ENCODE results near the gene RCVRN. TPM values are rescaled to one million over a fixed set of nuclear protein-coding genes. Genes with fewer than 3 reads are reported as not detected.

Gene RCVRN
- total RNA-seq = not detected
- total RNA-seq = 0 reads per million in 2 donors

DNA sequence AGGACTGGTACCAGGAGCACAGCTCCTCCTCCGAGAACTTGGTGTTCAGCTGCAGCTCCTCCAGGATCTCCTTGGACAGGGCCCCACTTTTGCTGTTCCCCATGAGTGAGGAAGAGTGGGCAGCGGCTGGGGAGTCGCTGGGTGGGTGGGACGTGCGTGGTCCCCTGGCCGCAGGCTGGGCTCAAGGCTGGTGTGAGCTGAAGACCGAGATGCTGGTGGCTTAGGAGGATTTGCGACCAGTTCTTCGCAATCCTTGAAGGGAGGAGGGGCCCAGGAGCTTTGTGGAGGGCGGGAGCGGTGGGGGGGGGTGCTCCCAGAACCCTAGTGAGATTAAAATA is at the start of gene RCVRN:
Gene RCVRN, minus strand, starts transcription at position 194 of the 338 bp plus-strand sequence. Its CDS starts 91 bp downstream, at position 103.
- no peak for DNase-seq
- Mint-ChIP-seq H3K27me3 (peaks cover 26% of the 10 kb centered on the region), H3K4me1 (peaks cover 6% of the 10 kb centered on the region), H3K27ac (no peak within 1 kb of the TSS), H3K36me3 (ENCODE audit: low read depth) (peaks cover 2% of the 10 kb centered on the region), H3K4me3 (no peak within 1 kb of the TSS)
- no peak for ATAC-seq
- H3K9me3 ChIP-seq (ENCODE audit: control insufficient read depth, low read length, poor library complexity, severe bottlenecking) = no peaks in the 10 kb centered on the region

DNA sequence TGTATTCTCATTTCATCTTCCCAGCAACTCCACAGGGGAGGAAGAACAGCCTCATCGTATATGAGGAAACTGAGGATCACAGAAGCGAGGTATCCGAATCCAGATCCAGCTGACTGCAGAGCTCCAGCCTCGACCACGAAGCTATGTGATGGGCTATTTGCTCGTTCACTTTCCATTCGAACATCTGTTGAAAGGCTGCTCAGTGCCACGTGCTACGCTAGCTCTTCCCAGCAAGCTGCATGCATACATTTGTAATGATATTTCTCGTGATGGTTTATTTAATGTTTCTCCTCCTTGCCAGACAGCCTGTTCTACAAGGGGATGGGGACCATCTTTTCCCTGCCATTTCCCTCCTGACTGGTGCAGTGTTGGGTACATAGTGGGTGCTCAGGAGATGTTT is 48.4 kb upstream of the RCVRN start:
- H3K27me3 Mint-ChIP-seq = peaks cover 20% of the 10 kb centered on the region
- H3K4me1 Mint-ChIP-seq = peaks cover 3% of the 10 kb centered on the region
- no peaks in the 10 kb centered on the region for H3K36me3 Mint-ChIP-seq (ENCODE audit: low read depth)
- H3K9me3 ChIP-seq (ENCODE audit: control insufficient read depth, low read length, poor library complexity, severe bottlenecking) = no peaks in the 10 kb centered on the region
- ATAC-seq (no peak), DNase-seq (no peak)
- no peak overlapping the region for H3K27ac Mint-ChIP-seq
- no peak overlapping the region for H3K4me3 Mint-ChIP-seq

DNA sequence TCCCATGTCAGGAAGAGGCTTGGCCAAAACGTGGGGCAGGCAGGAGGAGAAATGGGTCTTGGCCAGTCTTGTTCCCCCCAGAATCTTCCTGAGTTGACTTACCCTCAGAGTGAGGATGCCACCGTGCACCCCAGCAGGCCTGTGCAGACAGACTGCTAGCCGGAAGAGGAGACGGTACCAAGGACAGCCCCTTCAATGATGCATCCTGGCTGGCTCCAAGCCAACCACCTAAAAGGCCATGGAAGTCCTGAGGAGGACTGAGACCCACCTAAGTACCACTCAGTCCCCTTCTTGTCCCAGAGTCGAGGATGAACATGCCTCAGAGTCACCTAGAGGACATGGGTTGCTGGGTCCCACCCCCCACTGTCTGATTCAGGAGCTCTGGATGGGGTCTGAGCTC is 46.7 kb upstream of the RCVRN start:
- Mint-ChIP-seq H3K27ac (no peak overlapping the region), H3K36me3 (ENCODE audit: low read depth) (no peaks in the 10 kb centered on the region), H3K27me3 (peaks cover 20% of the 10 kb centered on the region), H3K4me1 (peaks cover 3% of the 10 kb centered on the region), H3K4me3 (no peak overlapping the region)
- DNase-seq = no peak
- ATAC-seq = no peak
- H3K9me3 ChIP-seq (ENCODE audit: control insufficient read depth, low read length, poor library complexity, severe bottlenecking) = no peaks in the 10 kb centered on the region

DNA sequence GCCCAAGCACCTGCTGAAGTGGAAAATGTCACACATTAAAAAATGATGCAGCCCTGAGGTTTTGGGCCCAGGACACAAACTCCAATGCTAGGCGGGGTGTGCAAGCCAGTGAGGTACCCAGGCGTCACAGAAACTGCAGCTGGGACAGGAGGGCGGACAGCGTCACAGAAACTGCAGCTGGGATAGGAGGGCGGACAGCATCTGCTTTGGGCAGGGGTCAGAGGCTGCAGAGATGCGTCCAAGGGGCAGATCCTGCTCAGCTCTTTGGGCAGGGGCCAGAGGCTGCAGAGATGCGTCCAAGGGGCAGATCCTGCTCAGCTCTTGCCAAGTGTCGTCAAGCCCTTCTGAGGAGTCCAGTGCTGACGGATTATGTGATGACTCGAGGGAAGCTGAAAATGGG is 43.9 kb upstream of the RCVRN start:
- DNase-seq (no peak), ATAC-seq (no peak)
- Mint-ChIP-seq H3K4me3 (no peak overlapping the region), H3K4me1 (peaks cover 3% of the 10 kb centered on the region), H3K36me3 (ENCODE audit: low read depth) (no peaks in the 10 kb centered on the region), H3K27ac (no peak overlapping the region), H3K27me3 (peaks cover 18% of the 10 kb centered on the region)
- no peaks in the 10 kb centered on the region for H3K9me3 ChIP-seq (ENCODE audit: control insufficient read depth, low read length, poor library complexity, severe bottlenecking)

DNA sequence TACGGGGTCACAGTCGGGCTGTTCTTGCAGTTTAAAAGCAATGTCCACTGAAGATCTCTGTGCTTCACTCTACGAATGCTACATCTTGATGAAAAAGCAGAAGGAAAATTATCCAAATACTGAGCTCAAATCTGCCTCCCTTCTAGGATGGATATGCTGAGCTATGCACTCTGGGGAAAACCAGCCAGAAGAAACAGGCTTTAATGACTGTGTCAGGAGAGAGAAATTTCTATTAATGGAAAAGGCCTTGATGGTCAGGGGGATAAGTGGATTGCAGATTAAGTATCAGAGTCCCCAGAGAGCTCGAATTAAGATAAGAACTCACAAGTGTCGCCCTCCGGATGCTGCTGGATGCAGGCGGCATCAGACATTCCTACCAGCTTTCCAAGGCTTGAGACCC is 39.6 kb upstream of the RCVRN start:
- Mint-ChIP-seq H3K4me1 (peaks cover 3% of the 10 kb centered on the region), H3K27me3 (peaks cover 24% of the 10 kb centered on the region), H3K4me3 (no peak overlapping the region), H3K27ac (no peak overlapping the region), H3K36me3 (ENCODE audit: low read depth) (no peaks in the 10 kb centered on the region)
- ATAC-seq (no peak), DNase-seq (no peak)
- H3K9me3 ChIP-seq (ENCODE audit: control insufficient read depth, low read length, poor library complexity, severe bottlenecking) = no peaks in the 10 kb centered on the region

DNA sequence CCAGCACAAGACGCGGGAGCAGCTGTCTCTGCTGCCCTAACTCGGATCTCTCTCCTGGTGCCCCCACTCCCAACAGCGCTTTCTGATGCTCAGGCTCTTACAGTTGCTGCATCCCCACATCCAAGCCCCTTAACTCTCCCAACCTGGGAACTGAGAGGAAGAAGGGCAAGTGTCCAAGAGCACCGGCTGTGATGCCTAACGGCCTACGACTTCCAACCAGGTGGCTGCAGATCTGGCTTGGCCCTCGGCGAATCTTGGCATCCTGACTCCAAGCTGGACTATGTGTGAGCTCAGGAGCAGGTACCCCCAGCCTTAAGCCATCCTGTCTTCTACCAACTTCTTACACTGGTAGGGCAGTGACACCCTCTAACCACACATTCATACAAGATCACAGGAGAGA is 38.3 kb upstream of the RCVRN start:
- DNase-seq (no peak), ATAC-seq (no peak)
- Mint-ChIP-seq H3K27ac (no peak overlapping the region), H3K4me3 (no peak overlapping the region), H3K4me1 (no peaks in the 10 kb centered on the region), H3K36me3 (ENCODE audit: low read depth) (no peaks in the 10 kb centered on the region), H3K27me3 (peaks cover 24% of the 10 kb centered on the region)
- no peaks in the 10 kb centered on the region for H3K9me3 ChIP-seq (ENCODE audit: control insufficient read depth, low read length, poor library complexity, severe bottlenecking)

DNA sequence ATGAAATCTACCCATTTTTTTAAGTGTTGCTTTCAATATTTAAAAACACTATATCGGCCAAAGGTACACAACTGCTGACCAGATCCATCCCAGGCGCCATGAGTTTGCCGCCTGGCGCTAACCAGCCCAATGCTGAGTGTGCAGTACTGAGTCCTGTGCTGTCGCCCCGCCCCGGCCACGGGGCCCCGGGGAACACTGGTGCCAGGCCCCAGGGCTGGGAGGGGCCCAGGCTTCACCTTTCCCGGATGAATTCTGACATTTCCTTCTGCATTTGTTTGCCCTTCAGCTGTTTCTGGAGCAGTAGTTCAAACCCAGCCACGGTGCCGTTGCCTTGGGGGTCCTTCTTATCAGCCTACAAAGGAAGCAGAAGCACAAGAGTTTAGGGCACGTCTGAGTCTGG is 37.8 kb upstream of the RCVRN start:
- ATAC-seq = no peak
- Mint-ChIP-seq H3K4me3 (no peak overlapping the region), H3K4me1 (no peaks in the 10 kb centered on the region), H3K27me3 (peaks cover 24% of the 10 kb centered on the region), H3K36me3 (ENCODE audit: low read depth) (no peaks in the 10 kb centered on the region), H3K27ac (no peak overlapping the region)
- H3K9me3 ChIP-seq (ENCODE audit: control insufficient read depth, low read length, poor library complexity, severe bottlenecking) = no peaks in the 10 kb centered on the region
- no peak for DNase-seq

DNA sequence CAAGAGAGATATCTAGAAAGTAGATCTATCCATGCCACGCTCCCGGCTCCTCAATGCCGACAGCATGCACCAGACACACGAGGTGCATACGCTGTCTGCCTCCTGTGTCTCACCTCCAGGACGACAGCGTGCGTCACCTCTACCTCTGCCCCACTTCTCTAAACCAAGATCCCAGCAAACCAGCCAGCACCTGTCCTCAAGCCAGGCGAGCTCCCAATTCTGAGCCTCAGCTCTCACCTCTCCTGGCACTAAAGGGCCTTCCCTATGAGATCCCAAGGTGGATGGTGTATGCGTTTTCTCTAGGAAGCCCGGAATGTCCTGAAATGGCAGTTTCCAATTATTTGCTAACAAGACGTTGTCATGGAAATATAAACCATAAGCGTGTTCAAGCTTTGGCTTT is 36.2 kb upstream of the RCVRN start:
- Mint-ChIP-seq H3K36me3 (ENCODE audit: low read depth) (no peaks in the 10 kb centered on the region), H3K4me1 (no peaks in the 10 kb centered on the region), H3K27me3 (peaks cover 24% of the 10 kb centered on the region), H3K27ac (no peak overlapping the region), H3K4me3 (no peak overlapping the region)
- ATAC-seq (no peak), DNase-seq (no peak)
- no peaks in the 10 kb centered on the region for H3K9me3 ChIP-seq (ENCODE audit: control insufficient read depth, low read length, poor library complexity, severe bottlenecking)

DNA sequence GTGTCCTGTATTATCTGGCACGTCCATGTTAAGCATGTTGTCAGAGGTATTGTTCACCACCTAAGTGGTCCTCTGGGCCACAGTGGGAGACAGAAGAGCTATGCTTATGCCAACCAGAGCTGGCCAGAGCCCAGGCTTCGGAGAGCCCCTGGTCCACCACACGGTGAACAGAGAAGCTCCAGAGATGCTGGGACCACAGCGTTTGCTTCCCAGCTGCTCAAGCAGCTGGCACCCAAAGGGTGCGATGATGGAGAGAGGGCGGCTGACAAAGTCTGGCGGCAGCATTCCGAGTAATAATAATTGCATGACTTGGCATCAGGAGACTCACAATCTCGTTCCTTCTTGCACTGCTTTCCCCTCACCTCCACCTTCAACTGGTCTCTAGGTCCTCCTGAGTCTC is 35.8 kb upstream of the RCVRN start:
- DNase-seq (no peak), ATAC-seq (no peak)
- no peaks in the 10 kb centered on the region for H3K36me3 Mint-ChIP-seq (ENCODE audit: low read depth)
- H3K4me3 Mint-ChIP-seq = no peak overlapping the region
- no peaks in the 10 kb centered on the region for H3K4me1 Mint-ChIP-seq
- H3K27me3 Mint-ChIP-seq = peaks cover 24% of the 10 kb centered on the region
- H3K27ac Mint-ChIP-seq = no peak overlapping the region
- no peaks in the 10 kb centered on the region for H3K9me3 ChIP-seq (ENCODE audit: control insufficient read depth, low read length, poor library complexity, severe bottlenecking)

DNA sequence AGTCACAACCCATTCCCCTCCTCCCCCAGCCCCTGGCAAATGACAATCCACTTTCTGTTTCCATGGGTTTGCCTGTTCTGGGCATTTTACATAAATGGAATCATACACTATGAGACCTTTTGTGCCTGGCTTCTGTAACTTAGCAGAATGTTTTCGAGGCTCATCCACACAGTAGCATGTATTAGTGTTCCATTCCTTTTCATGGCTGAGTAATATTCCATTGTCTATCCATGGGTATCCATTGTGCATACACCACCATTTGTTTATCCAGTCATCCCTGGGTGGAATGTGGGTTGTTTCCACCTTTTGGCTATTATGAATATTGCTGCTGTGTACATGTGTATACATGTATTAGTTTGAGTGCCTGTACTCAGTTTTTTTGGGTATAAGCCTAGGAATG is 33.7 kb upstream of the RCVRN start:
- H3K36me3 Mint-ChIP-seq (ENCODE audit: low read depth) = no peaks in the 10 kb centered on the region
- H3K27ac Mint-ChIP-seq = no peak overlapping the region
- DNase-seq (no peak), ATAC-seq (no peak)
- H3K4me1 Mint-ChIP-seq = no peaks in the 10 kb centered on the region
- H3K27me3 Mint-ChIP-seq = peaks cover 10% of the 10 kb centered on the region
- H3K4me3 Mint-ChIP-seq = no peak overlapping the region
- H3K9me3 ChIP-seq (ENCODE audit: control insufficient read depth, low read length, poor library complexity, severe bottlenecking) = no peaks in the 10 kb centered on the region

DNA sequence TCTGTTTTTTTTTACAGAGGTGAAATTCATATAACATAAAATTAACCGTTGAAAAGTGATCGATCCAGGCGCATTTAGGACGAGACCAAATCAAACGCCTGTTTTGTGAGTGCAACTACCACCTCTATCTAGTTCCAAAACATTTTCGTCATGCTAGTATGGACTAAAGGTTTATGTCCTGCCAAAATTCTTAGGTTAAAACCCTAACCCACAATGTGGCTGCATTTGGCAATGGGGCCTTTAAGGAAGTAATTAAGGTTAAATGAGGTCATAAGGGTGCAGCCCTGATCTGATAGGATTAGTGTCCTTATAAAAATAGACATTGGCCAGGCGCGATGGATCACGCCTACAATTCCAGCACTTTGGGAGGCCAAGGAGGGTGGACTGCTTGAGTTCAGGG is 32.8 kb upstream of the RCVRN start:
- H3K9me3 ChIP-seq (ENCODE audit: control insufficient read depth, low read length, poor library complexity, severe bottlenecking) = no peaks in the 10 kb centered on the region
- Mint-ChIP-seq H3K4me3 (no peak overlapping the region), H3K36me3 (ENCODE audit: low read depth) (no peaks in the 10 kb centered on the region), H3K27ac (no peak overlapping the region), H3K27me3 (peaks cover 6% of the 10 kb centered on the region), H3K4me1 (no peaks in the 10 kb centered on the region)
- DNase-seq (no peak), ATAC-seq (no peak)

DNA sequence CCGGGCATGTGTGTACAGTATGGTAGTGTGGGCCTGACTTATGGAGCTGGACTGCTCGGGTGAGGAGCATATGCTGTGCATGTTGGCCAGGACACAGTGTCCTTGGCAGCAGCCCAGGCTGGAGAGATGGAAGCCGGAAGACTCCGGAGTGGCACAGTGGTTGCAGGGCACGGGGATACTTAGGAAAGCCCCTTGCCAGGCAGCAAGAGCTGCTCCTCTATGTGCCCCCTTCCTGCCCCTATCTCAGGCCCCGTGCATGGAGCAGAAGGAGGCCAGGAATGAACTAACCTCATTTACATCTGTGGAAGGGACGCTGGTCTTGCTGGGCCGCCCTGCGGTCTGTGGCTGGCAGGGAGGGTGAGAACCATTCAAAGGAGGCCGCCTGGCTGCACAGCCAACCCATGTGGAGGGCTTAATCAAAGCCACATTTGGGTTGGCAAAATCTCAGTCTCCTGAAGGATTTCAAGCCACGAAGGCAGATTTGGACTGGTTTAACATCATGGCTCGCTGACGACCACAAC is 32.2 kb upstream of the RCVRN start:
- Mint-ChIP-seq H3K27ac (no peak overlapping the region), H3K27me3 (peaks cover 10% of the 10 kb centered on the region), H3K4me1 (no peaks in the 10 kb centered on the region), H3K36me3 (ENCODE audit: low read depth) (no peaks in the 10 kb centered on the region), H3K4me3 (no peak overlapping the region)
- DNase-seq (no peak), ATAC-seq (no peak)
- no peaks in the 10 kb centered on the region for H3K9me3 ChIP-seq (ENCODE audit: control insufficient read depth, low read length, poor library complexity, severe bottlenecking)

DNA sequence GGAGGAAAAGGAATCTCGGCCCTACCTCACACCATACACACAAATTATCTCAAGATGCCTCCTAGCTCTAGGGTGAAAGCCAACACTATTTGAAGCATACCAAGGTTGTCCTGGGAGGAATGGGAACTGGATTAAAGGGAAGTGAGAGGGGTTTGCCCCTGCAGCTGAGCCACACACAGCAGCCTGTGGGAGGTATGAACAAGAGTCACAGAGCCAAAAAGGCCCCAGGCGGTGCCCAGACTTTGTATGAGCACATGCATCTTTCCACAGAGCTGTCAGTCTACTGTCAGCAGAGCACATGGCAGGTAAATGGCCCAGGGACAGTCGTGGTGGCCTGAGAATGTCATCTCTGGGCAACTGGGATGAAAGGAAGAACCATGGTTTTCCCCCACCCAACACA is 31.0 kb upstream of the RCVRN start:
- no peak for ATAC-seq
- H3K4me1 Mint-ChIP-seq = no peaks in the 10 kb centered on the region
- H3K27me3 Mint-ChIP-seq = peaks cover 17% of the 10 kb centered on the region
- no peak overlapping the region for H3K27ac Mint-ChIP-seq
- H3K36me3 Mint-ChIP-seq (ENCODE audit: low read depth) = no peaks in the 10 kb centered on the region
- H3K4me3 Mint-ChIP-seq = no peak overlapping the region
- H3K9me3 ChIP-seq (ENCODE audit: control insufficient read depth, low read length, poor library complexity, severe bottlenecking) = no peaks in the 10 kb centered on the region
- no peak for DNase-seq

DNA sequence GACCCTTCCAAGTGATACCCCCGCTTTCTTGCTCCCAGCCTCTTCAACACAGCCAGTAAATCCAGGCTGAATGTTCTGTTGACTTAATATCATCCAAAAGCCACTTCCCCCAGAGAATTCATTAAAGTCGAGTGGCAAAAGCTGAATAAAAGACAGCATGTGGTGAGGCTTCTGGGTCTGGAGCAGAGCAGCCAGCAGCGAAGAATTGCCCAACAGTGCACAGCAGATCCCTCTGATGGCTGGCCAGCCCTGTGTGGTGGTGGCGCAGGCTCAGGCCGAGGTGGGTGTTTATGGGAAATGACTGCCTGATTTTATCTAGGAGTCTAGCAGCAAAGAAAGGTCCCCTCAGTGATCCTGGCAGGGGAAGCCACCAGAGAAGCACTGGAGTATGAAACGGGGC is 30.3 kb upstream of the RCVRN start:
- peaks cover 16% of the 10 kb centered on the region for H3K27me3 Mint-ChIP-seq
- ATAC-seq (no peak), DNase-seq (no peak)
- H3K27ac Mint-ChIP-seq = no peak overlapping the region
- H3K4me3 Mint-ChIP-seq = no peak overlapping the region
- H3K4me1 Mint-ChIP-seq = no peaks in the 10 kb centered on the region
- no peaks in the 10 kb centered on the region for H3K9me3 ChIP-seq (ENCODE audit: control insufficient read depth, low read length, poor library complexity, severe bottlenecking)
- no peaks in the 10 kb centered on the region for H3K36me3 Mint-ChIP-seq (ENCODE audit: low read depth)

DNA sequence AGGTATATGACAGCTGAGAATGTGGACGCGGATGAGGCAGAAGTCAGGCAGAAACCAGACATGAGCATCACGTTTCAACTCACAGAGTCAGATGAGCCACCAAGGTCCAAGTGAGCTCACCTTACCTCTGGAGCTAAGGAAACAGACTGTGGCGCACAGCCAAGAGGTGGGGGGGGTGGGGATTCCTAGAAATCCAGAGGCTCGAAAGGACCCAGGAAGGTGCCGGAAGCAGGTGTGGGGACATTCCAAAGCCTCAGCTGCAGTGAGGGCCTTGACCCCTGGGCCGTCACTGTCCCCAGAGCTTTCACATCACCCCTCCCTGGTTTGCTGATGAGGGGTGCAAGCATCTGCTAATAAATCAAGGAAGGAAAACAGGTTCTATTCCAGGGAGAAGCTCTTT is 29.3 kb upstream of the RCVRN start:
- Mint-ChIP-seq H3K27ac (no peak overlapping the region), H3K36me3 (ENCODE audit: low read depth) (no peaks in the 10 kb centered on the region)

More for the DNA sequence above, 29.3 kb upstream of the RCVRN start:
- ATAC-seq (no peak), DNase-seq (no peak)
- no peaks in the 10 kb centered on the region for H3K9me3 ChIP-seq (ENCODE audit: control insufficient read depth, low read length, poor library complexity, severe bottlenecking)
- no peak overlapping the region for H3K4me3 Mint-ChIP-seq
- H3K4me1 Mint-ChIP-seq = no peaks in the 10 kb centered on the region
- H3K27me3 Mint-ChIP-seq = peaks cover 16% of the 10 kb centered on the region
